Measurements from ENCODE around the gene DSE.

DNA sequence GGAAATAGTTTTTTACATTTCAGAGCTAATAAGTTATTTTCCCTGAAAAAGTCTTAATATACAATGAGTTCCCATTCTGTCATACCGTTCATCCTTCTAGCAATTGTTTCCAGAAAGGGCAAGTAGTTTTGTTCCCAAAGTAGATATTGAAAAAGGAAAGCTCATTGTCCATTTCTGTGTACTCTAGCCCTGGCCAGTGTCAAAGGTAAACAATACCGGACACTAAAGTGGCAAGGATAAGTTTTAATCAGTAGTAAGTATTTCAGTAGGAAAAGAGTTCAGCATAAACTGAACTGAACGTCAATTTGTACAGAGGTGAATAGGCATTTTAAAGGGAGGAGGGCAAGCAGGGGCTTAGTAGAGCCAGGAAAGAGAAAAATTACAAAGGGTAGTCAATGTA is 46.9 kb downstream of the DSE start:
- TF ChIP-seq, protein P1, sequence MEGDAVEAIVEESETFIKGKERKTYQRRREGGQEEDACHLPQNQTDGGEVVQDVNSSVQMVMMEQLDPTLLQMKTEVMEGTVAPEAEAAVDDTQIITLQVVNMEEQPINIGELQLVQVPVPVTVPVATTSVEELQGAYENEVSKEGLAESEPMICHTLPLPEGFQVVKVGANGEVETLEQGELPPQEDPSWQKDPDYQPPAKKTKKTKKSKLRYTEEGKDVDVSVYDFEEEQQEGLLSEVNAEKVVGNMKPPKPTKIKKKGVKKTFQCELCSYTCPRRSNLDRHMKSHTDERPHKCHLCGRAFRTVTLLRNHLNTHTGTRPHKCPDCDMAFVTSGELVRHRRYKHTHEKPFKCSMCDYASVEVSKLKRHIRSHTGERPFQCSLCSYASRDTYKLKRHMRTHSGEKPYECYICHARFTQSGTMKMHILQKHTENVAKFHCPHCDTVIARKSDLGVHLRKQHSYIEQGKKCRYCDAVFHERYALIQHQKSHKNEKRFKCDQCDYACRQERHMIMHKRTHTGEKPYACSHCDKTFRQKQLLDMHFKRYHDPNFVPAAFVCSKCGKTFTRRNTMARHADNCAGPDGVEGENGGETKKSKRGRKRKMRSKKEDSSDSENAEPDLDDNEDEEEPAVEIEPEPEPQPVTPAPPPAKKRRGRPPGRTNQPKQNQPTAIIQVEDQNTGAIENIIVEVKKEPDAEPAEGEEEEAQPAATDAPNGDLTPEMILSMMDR (IDR thresholded peaks at IDR 0.05) = no peak
- no peak for TF ChIP-seq ZFX (IDR thresholded peaks at IDR 0.05; ENCODE audit: borderline replicate concordance)
